GM10266 (cell line): Measurements from ENCODE around the gene UTF1.

Experiments
- DNase-seq: peaks from one replicate; pipeline ENCODE4 v3.0.0; 2012; ENCODE audit errors: extremely low spot score
- CTCF ChIP-seq: IDR thresholded peaks from 2 replicates; pipeline ENCODE4 v1.5.1; 2012; ENCODE audit warnings: mild to moderate bottlenecking, low read depth; ENCODE audit not compliant: control insufficient read depth, insufficient read depth; ENCODE audit errors: missing control alignments

The UTF1 gene

DNA sequence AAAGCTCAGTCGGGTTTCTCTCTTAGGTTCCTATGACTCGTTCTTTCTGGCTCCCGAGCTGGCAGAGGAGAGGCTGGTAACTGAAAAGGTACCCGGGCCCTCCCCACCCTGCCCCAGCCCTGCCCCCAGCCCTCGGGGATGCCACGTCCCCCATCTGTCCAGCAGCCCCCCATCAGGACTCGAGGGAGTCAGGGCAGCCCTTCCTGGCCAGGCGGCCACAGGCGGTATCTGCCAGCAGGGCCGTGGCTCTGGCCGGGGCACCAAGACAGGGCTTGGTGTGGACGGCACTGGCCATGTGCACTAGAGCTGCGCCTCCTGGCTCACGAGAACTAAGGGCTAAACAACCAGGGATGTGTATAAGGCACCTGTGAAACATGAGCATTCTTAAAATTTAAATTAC is 40.3 kb upstream of the UTF1 start:
- no peak for TF ChIP-seq CTCF
- no peak for DNase-seq

- DNase-seq: no peak
- TF ChIP-seq CTCF: no peak
Measured at GRCh38 chr10:133190225-133190624, 39.8 kb upstream of the UTF1 start.

DNA sequence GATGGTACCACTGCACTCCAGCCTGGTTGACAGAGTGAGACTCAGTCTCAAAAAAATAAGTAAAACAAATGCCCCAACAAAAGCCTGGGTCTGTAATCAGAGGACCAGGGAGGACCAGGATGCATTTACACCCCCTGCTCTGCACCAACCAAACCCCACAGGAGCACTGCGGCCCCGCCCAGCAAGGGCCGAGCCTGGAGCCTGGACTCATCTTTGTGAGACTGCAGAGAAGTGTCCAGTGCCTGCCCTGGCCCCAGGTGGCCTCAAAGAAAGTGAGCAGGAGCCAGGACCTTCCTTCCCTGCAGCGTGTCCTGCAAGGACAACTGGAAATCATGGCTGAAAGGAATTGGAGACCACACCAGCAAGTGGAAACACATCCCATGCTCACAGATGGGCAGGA is 38.4 kb upstream of the UTF1 start:
- DNase-seq: no peak
- TF ChIP-seq CTCF: no peak

DNA sequence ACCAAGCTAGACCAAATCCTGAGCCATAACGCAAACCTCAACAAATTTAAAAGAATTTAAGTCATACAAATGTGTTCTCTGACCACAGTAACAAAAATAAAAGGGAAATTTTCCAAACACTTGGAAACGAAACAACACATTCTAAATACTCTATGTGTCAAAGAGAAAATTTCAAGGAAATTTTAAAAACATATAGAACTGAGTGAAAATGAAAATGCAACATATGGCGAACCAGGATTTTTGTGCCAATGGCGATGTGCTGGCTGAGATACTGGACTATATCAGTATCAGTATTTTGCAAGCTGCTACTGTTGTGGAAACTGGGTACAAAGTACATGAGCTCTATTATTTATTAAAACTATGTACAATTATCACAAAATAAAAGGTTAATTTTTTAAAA is 35.9 kb upstream of the UTF1 start:
- DNase-seq: no peak
- TF ChIP-seq CTCF: no peak

GRCh38 chr10:133195096-133195495 is 34.9 kb upstream of the UTF1 start:
- DNase-seq: no peak
- no peak for TF ChIP-seq CTCF

DNA sequence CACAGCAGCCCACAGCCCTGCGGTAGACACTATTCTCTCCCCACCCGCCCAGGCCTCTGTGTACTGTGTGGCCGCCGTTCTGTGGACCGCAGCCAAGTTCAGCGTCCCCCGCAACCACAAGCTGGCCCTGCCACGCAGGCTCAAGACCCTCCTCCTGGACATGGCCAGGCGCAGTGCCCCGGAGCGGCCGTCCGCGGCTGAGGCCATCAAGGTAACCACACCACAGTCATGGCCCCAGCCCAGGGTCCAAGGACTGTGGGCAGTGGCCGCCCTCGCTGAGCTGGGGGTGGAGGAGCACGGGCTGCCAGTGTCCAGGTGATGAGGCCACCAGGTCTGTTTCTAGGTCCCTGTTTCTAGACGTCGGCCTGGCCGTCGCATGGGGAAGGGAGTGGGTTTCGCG is 34.4 kb upstream of the UTF1 start:
- TF ChIP-seq CTCF: no peak
- DNase-seq: no peak

- TF ChIP-seq CTCF: no peak
- no peak for DNase-seq
Measured at GRCh38 chr10:133196221-133196915, 33.6 kb upstream of the UTF1 start.
